GM18508 (cell line): Measurements from ENCODE around the gene TTC27.
A peak's percentile ranks its signal among the peaks of the same experiment; 100 is the strongest.

ENCODE experiments used
- ATAC-seq: cut with Tn5 transposase; IDR thresholded peaks from one replicate; pipeline ENCODE4 v1.9.1; 2021; ENCODE audit warnings: moderate number of reproducible peaks; ENCODE audit not compliant: insufficient read depth, unreplicated experiment

The TTC27 gene

GRCh38 chr2:32666704-32667103 is 38.9 kb downstream of the TTC27 start:
- no peak for ATAC-seq

DNA sequence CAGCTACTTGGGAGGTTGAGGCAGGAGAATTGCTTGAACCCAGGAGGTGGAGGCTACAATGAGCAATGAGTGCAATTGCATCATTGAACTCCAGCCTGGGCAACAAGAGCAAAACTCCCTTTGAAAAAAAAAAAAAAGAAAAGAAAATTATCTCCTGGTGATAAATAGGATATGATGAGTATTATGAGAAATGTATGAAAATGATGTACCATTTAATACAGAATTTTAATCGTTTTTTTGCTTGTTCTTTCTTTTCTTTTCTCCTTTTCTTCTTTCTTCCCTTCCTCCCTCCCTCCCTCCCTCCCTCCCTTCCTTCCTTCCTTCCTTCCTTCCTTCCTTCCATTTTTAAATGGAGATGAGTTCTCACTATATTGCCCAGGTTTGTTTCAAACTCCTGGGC is 40.4 kb downstream of the TTC27 start:
- no peak for ATAC-seq

- no peak for ATAC-seq
These were observed 44.2 kb downstream of the TTC27 start for GRCh38 chr2:32671885-32672533.

GRCh38 chr2:32678825-32679224 is 51.0 kb downstream of the TTC27 start:
- no peak for ATAC-seq

GRCh38 chr2:32680942-32681341 is 53.1 kb downstream of the TTC27 start:
- no peak for ATAC-seq

- no peak for ATAC-seq
These were observed 55.8 kb downstream of the TTC27 start for GRCh38 chr2:32683520-32684086.

GRCh38 chr2:32688541-32688940 is 60.7 kb downstream of the TTC27 start:
- ATAC-seq = peak; percentile 72

GRCh38 chr2:32691678-32692077 is 63.8 kb downstream of the TTC27 start:
- ATAC-seq = no peak

GRCh38 chr2:32696439-32696838 is 68.6 kb downstream of the TTC27 start:
- ATAC-seq = no peak

GRCh38 chr2:32697156-32697555 is 69.3 kb downstream of the TTC27 start:
- no peak for ATAC-seq

DNA sequence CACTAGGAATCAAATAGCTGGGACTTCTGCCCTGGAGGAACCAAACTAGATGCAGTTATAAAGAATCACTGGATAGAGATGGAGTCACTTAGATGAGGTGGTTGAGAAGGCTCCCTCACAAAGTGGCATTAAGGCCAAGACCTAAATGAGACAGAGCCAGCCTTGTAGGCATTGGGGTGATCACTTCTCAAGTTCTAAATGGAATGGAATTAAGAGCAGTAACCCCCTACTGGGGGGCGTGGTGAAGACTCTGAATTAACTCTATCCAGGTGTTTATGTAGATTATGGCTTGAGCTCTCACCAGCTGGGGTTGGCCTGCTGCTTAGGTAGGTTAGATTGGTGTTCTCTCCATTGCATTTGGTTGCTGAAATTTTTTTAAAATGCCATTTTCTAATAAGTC is 71.3 kb downstream of the TTC27 start:
- no peak for ATAC-seq

DNA sequence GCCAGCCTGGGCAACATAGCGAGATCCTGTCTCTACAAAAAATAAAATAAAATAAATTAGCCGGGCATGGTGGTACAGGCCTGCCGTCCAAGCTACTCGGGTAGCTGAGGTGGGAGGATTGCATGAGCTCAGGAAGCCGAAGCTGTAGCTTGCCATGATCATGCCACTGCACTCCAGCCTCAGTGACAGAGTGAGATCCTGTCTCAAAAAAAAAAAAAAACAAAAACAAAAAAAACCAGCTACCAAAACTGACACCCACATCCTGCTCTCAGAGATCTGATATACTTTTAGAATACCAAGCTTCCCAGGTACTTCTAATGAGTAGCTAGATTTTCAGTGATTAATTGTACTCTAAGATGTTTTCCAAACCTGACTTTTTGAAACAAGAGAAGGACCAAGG is 74.0 kb downstream of the TTC27 start:
- no peak for ATAC-seq

GRCh38 chr2:32702303-32703064 is 74.6 kb downstream of the TTC27 start:
- ATAC-seq = no peak

- ATAC-seq = no peak
These were observed 79.1 kb downstream of the TTC27 start for GRCh38 chr2:32706815-32707579.

GRCh38 chr2:32711219-32711618 is 83.4 kb downstream of the TTC27 start:
- no peak for ATAC-seq

DNA sequence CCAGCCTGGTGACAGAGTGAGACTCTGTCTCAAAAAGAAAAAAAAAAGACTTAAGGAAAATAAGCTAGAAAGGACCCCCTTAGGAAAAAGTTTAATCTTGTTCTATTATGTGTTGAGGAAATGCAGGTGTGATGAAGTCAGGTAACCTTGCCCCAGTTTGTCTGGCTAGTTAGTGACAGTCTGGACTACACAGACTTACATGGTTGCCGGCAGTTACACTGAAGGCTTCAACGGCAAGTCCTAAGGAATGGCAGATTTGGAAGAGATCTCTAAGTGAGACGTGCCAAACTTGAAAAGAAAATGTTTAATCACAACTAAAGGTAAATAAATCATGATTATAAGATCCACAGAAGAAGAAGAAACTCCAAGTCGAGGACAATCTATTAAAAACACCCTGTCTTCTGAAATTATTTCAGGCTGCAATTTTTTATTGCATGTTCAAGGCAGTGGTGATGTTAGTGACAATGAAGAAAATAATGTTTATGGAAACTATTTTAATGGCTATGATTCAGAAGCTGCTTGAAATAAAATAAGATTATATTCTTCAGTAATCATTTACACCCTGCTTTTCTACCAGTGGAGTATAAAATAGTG is 84.2 kb downstream of the TTC27 start:
- ATAC-seq = no peak

DNA sequence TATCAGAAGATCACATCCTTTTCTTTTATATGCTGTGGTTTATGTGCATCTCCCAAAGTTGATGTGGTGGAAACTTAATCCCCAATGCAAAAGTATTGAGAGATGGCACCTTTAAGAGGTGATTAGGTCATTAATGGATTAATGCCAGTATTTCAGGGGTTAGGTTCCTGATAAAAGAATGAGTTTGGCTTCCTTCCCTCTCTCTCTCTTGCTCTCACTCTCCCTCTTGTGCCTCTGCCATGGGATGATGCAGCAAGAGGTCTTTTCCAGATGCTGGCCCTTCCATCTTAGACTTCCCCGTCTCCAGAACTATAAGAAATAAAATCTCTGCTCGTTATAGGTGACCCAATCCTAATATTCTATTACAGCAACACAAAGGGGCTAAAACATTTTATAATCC is 85.0 kb downstream of the TTC27 start:
- no peak for ATAC-seq

DNA sequence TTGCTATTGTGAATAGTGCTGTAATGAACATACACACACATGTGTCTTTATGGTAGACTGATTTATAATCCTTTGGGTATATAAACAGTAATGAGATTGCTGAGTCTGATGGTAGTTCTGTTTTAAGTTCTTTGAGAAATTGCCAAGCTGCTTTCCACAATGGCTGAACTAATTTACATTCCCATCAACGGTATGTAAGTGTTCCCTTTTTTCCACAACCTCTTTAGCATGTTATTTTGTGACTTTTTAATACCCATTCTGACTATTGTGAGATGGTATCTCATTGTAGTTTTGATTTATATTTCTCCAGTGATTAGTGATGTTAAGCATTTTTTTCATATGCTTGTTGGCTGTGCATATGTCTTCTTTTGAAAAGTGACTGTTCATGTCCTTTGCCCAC is 86.7 kb downstream of the TTC27 start:
- ATAC-seq = no peak

DNA sequence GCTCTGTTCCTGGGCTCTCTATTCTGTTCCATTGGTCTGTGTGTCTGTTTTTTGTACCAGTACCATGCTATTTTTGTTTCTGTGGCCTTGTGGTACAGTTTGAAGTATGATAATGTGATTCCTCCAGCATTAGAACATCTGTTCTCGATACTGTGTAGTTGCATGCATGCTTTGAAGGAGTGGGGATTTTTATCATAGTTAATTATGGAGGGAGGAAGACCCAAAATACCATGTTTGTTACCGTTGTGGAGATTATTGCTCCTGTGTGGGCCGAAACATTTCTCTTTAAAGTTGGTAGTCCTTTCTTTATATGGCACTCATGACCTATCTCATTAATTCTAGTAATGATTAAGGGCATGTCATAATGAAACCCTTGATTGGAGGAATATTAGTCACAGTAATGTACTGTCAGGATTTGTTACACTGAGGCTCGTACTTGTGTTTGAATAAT is 87.6 kb downstream of the TTC27 start:
- ATAC-seq = peak; percentile 90

GRCh38 chr2:32715981-32716380 is 88.1 kb downstream of the TTC27 start:
- ATAC-seq = no peak

DNA sequence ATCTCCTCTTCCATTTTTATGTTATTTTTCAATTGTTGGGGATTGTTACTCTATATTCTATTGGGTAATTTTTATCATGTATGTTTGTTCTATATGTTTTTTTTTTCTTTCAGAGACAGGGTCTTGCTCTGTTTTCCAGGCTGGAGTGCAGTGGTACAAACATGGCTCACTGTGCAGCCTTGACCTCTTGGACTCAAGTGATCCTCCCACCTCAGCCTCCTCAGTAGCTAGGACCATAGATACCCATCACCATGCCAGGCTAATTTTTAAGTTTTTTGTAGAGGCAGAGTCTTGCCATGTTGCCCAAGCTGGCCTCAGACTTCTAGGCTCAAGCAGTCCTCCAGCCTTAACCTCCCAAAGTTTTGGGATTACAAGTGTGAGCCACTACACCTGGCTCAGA is 88.7 kb downstream of the TTC27 start:
- ATAC-seq = no peak
